Upper lobe of left lung (tissue), 6 donors: Measurements from ENCODE around the gene IRF4. TPM values are rescaled to one million over a fixed set of nuclear protein-coding genes. Genes with fewer than 3 reads are reported as not detected.

Experiments
- ATAC-seq, 2 donors: fragments of 200-7000 bp; cut with Tn5 transposase; one replicate each; pipeline ENCODE4 v1.9.1; 2022; ENCODE audit warnings: mild to moderate bottlenecking in 2 of 2, moderate library complexity in 2 of 2; ENCODE audit not compliant: low FRiP score in 2 of 2
- DNase-seq, 2 donors: peaks; one replicate each; pipeline ENCODE4 v3.0.0-alpha.2; 2019 to 2020
- H3K27ac ChIP-seq, 4 donors: fragments of 200-600 bp; sonication (generic); one replicate each; pipeline ENCODE4 v1.5.1; 2016 to 2019
- H3K27me3 ChIP-seq, 4 donors: fragments of 200-600 bp; sonication (generic); one replicate each; pipeline ENCODE4 v1.5.1; 2017 to 2019
- H3K36me3 ChIP-seq, 4 donors: fragments of 200-600 bp; sonication (generic); one replicate each; pipeline ENCODE4 v1.5.1; 2016 to 2019
- H3K4me1 ChIP-seq, 4 donors: fragments of 200-600 bp; sonication (generic); one replicate each; pipeline ENCODE4 v1.5.1; 2018 to 2019
- H3K4me3 ChIP-seq, 4 donors: fragments of 200-600 bp; sonication (generic); one replicate each; pipeline ENCODE4 v1.5.1; 2017 to 2019; ENCODE audit warnings: mild to moderate bottlenecking in 2 of 4, moderate library complexity in 1 of 4
- H3K9me3 ChIP-seq, 4 donors: fragments of 200-600 bp; sonication (generic); one replicate each; pipeline ENCODE4 v1.5.1; 2018 to 2019
- CTCF ChIP-seq, 6 experiments: fragments of 450-650 bp in 4 of 6; fragments of 200-600 bp in 2 of 6; sonication (generic) in 2 of 6; IDR thresholded peaks; one replicate each; pipeline ENCODE4 v1.5.1; 2016 to 2019; ENCODE audit warnings: antibody characterized with exemption in 6 of 6
- EP300 ChIP-seq, 4 donors: sonication (generic); formaldehyde crosslinking; IDR thresholded peaks; one replicate each; pipeline ENCODE4 v1.5.1; 2017; ENCODE audit warnings: antibody characterized with exemption in 4 of 4, control low read depth in 2 of 4
- POLR2A ChIP-seq, 4 donors: fragments of 450-650 bp; IDR thresholded peaks; one replicate each; pipeline ENCODE4 v1.5.1; 2016 to 2017; ENCODE audit warnings: antibody characterized with exemption in 4 of 4, mild to moderate bottlenecking in 2 of 4
- POLR2AphosphoS5 ChIP-seq, 2 donors: sonication (generic); formaldehyde crosslinking; IDR thresholded peaks; one replicate each; pipeline ENCODE4 v1.5.1; 2017; ENCODE audit warnings: antibody characterized with exemption in 2 of 2
- WGBS, 2 donors: methylation state at CpG; one replicate each; pipeline ENCODE4 v1.1.5; 2017 to 2018; 5-methylcytosine and 5-hydroxymethylcytosine counted together
- total RNA-seq, 6 donors: library from RNA; depleted of rRNA in 4 of 6; stranded (reverse); fragments of >200 nt in 4 of 6; gene quantifications; one replicate each; pipeline versions ENCODE4 v1.1.0 to v1.2.1, GENCODE V29; 2016 to 2021
- donor health status: DM: no; HTN: no; CAD: no; lungs with moderate emphysema.
- donor health status: DM: no; HTN: yes; CAD: no; lungs with severe emphysema.

The IRF4 gene
- total RNA-seq, 6 donors from 2014 or later = 1.6 to 10.5 (median 5.9) TPM

- DNase-seq (no peak), ATAC-seq (no peak)
- no peak for TF ChIP-seq POLR2A (IDR thresholded peaks at IDR 0.05)
- TF ChIP-seq POLR2AphosphoS5 (IDR thresholded peaks at IDR 0.05) = no peak
- no peak for TF ChIP-seq EP300 (IDR thresholded peaks at IDR 0.05)
- no peak for TF ChIP-seq CTCF (IDR thresholded peaks at IDR 0.05)
- Histone ChIP-seq H3K9me3 (no peaks in the 10 kb centered on the region), H3K27me3 (no peaks in the 10 kb centered on the region), H3K4me3 (no peak overlapping the region), H3K4me1 (peaks cover 0 to under 1% (median 0%) of the 10 kb centered on the region in 4 donors), H3K36me3 (peaks cover 0 to 34% (median 23%) of the 10 kb centered on the region in 4 donors), H3K27ac (no peak overlapping the region)
- WGBS, 2 donors = 85 to 88% methylated on average over 4 of the region's 4 CpGs
Measured at GRCh38 chr6:347232-347631, 44.3 kb upstream of the IRF4 start.

DNA sequence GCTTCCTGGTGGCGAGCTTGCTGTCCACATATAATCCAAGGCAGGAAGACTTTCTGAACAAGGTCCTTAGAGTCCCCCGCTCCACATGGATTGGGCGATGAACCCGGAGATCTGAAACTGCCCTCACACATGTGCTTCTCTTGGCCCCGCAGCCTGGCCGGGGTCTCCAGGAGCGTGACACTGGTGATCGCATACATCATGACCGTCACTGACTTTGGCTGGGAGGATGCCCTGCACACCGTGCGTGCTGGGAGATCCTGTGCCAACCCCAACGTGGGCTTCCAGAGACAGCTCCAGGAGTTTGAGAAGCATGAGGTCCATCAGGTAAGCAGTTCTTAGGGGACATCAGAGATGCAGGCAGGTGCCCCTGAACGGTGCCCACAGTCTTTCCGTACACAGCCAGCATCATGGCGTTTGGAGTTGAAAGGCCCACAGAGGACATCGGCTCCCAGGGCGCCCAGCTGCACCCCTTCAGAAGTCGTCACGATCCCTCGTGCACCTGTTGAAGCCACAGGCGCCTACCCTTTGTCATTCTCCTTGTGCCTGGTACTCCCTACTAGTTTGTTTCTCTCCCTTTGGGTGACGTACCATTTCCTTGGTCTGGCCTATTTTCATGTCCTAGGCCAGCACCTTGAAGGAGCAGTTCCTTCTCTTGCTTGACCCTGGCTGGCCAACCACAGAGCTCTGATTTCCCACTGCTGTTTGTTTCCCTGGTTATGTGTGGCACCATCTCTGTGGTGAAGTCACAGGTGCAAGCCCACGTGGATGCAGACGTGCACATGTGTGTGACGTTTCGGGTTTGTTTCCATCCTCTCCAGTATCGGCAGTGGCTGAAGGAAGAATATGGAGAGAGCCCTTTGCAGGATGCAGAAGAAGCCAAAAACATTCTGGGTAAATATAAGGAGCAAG, 43.3 kb upstream of the IRF4 start:
- Histone ChIP-seq H3K36me3 (peaks cover 0 to 40% (median 23%) of the 10 kb centered on the region in 4 donors), H3K4me1 (no peaks in the 10 kb centered on the region), H3K27ac (no peak overlapping the region), H3K4me3 (no peak overlapping the region), H3K9me3 (no peaks in the 10 kb centered on the region), H3K27me3 (no peaks in the 10 kb centered on the region)
- peak in 1 of 2 donors; percentile 78 for DNase-seq
- no peak for ATAC-seq
- TF ChIP-seq POLR2AphosphoS5 (IDR thresholded peaks at IDR 0.05) (no peak), CTCF (IDR thresholded peaks at IDR 0.05) (no peak), POLR2A (IDR thresholded peaks at IDR 0.05) (no peak), EP300 (IDR thresholded peaks at IDR 0.05) (no peak)
- WGBS, 2 donors = 93 to 95% methylated on average over 27 of the region's 27 CpGs

DNA sequence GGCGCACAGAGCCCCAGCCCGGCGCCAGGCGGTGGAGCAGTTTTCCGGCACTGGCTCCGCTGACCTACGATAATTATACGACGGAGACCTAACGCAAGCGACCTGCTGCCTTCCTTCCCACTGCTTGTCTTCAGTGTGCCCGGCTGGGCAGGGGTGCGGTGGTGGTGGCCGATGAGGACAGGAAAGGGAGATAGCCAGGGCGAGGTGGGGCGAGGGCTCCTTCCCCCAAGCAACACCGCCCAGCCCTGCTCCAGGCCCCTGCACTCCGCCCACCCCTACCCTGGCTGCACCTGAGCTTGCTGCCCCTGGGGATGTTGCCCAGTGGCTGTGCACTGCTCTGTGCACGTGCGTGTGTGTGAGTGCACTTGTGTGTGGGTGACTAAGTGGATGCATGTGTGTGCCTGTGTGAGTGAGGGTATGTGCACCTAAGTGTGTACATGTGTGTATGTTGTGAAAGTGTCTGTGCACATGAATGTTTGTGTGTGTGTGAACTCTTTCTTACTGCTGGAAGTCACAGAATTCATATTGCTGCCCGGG, 42.6 kb upstream of the IRF4 start:
- no peaks in the 10 kb centered on the region for H3K27me3 ChIP-seq
- no peaks in the 10 kb centered on the region for H3K4me1 ChIP-seq
- peaks cover 0 to 40% (median 23%) of the 10 kb centered on the region in 4 donors for H3K36me3 ChIP-seq
- 85 to 91% methylated on average over 21 of the region's 21 CpGs for WGBS, 2 donors
- DNase-seq = peak in 1 of 2 donors; percentile 86
- TF ChIP-seq EP300 (IDR thresholded peaks at IDR 0.05) (no peak), POLR2AphosphoS5 (IDR thresholded peaks at IDR 0.05) (no peak), POLR2A (IDR thresholded peaks at IDR 0.05) (no peak), CTCF (IDR thresholded peaks at IDR 0.05) (no peak)
- ATAC-seq = no peak
- H3K9me3 ChIP-seq = no peaks in the 10 kb centered on the region
- no peak overlapping the region for H3K27ac ChIP-seq
- no peak overlapping the region for H3K4me3 ChIP-seq

DNA sequence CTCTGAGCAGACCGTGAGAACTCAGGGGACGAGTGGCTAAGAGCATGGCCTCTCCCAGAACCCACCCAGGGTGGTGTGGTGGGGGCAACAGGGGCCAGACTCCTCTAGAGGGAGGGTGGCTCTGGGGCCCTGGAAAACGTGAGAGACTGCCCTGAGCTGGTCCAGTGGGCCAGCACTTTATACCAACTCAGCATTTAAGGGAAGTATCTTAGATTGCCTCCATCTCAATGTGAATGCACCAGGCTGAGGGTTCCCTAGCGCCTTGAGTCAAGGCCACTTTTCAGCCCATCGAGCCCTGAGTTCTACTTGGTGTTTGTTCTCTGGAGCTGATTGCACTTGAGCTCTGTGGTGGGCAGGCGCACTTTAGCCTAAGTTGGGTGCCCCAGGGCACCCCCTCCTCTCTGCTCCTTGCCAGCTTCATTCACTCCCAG, 42.0 kb upstream of the IRF4 start:
- DNase-seq (no peak), ATAC-seq (no peak)
- Histone ChIP-seq H3K4me3 (no peak overlapping the region), H3K27ac (no peak overlapping the region), H3K27me3 (no peaks in the 10 kb centered on the region), H3K9me3 (no peaks in the 10 kb centered on the region), H3K36me3 (peaks cover 0 to 40% (median 23%) of the 10 kb centered on the region in 4 donors), H3K4me1 (no peaks in the 10 kb centered on the region)
- WGBS, 2 donors = 80 to 81% methylated on average over 6 of the region's 6 CpGs
- no peak for TF ChIP-seq CTCF (IDR thresholded peaks at IDR 0.05)
- no peak for TF ChIP-seq POLR2AphosphoS5 (IDR thresholded peaks at IDR 0.05)
- no peak for TF ChIP-seq POLR2A (IDR thresholded peaks at IDR 0.05)
- no peak for TF ChIP-seq EP300 (IDR thresholded peaks at IDR 0.05)
